ENCODE measurements around the gene TMPRSS4. TPM values are rescaled to one million over a fixed set of nuclear protein-coding genes. Genes with fewer than 3 reads are reported as not detected.

The TMPRSS4 gene
- total RNA-seq, 1 donor from 2014 or later, result not detected

DNA sequence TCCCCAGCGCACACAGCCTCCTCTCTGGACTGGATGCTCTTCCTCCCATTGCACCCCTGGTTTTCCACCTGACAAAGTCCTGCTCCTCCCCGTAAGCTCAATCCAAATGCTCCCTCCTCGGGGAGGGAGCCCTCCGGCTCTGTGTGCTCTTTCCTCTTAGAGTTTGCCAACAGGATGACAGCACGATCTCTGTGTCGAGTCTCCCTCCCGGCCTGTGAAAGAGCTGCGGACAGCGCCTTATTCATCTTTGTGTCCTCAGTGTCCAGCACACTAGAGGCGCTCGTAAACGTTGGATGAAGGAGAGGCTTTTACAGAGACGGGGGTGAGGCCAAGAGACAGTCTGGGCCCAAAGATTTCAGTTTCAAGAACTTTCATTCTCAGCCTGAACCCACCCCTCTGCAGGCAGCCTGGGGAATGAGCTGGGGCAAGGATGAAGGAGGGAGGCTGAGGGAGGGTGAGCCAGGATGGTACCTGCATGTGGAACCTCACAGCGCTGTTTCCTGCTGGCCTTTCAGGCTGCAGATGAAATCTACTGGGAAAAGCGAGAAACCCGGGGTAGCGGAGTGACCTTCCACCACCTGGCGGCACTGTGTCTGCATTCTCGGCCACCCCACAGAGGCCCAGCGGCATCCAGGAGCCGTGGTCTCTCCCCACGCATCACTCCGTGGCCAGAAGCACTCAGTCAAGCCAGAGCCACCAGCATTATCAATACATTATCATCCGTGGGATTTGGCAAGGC, 8.5 kb upstream of the TMPRSS4 start:
- H4K20me1 ChIP-seq (ENCODE audit: insufficient read depth, low read length), result no peaks in the 10 kb centered on the region
- H3K36me3 ChIP-seq (ENCODE audit: insufficient read depth, low read length), result no peaks in the 10 kb centered on the region
- Mint-ChIP-seq H3K4me3 (ENCODE audit: unreplicated experiment) (no peak overlapping the region), H3K36me3 (ENCODE audit: low read depth, unreplicated experiment) (no peaks in the 10 kb centered on the region), H3K9me3 (ENCODE audit: unreplicated experiment) (no peaks in the 10 kb centered on the region), H3K4me1 (ENCODE audit: low read depth, unreplicated experiment) (no peaks in the 10 kb centered on the region), H3K27ac (ENCODE audit: unreplicated experiment) (no peak overlapping the region), H3K27me3 (ENCODE audit: low read depth, unreplicated experiment) (peaks cover 46% of the 10 kb centered on the region)
- H3K27me3 ChIP-seq (ENCODE audit: insufficient read depth, low read length), result no peaks in the 10 kb centered on the region
- no peaks in the 10 kb centered on the region for H3K9me3 ChIP-seq (ENCODE audit: insufficient read depth, low read depth, low read length)
- no peaks in the 10 kb centered on the region for H3K4me1 ChIP-seq (ENCODE audit: insufficient read depth, low read length)
- no peak for DNase-seq (ENCODE audit: low read depth)
- no peaks in the 10 kb centered on the region for H3K79me2 ChIP-seq (ENCODE audit: insufficient read depth, low read length)
- H3K4me3 ChIP-seq (ENCODE audit: insufficient read depth, low read depth, low read length), result no peak overlapping the region
- no peak for TF ChIP-seq EZH2 (IDR thresholded peaks at IDR 0.05; ENCODE audit: insufficient read depth, low read length)
- TF ChIP-seq, protein P1, sequence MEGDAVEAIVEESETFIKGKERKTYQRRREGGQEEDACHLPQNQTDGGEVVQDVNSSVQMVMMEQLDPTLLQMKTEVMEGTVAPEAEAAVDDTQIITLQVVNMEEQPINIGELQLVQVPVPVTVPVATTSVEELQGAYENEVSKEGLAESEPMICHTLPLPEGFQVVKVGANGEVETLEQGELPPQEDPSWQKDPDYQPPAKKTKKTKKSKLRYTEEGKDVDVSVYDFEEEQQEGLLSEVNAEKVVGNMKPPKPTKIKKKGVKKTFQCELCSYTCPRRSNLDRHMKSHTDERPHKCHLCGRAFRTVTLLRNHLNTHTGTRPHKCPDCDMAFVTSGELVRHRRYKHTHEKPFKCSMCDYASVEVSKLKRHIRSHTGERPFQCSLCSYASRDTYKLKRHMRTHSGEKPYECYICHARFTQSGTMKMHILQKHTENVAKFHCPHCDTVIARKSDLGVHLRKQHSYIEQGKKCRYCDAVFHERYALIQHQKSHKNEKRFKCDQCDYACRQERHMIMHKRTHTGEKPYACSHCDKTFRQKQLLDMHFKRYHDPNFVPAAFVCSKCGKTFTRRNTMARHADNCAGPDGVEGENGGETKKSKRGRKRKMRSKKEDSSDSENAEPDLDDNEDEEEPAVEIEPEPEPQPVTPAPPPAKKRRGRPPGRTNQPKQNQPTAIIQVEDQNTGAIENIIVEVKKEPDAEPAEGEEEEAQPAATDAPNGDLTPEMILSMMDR (IDR thresholded peaks at IDR 0.05; ENCODE audit: insufficient read depth, low read depth, low read length), result no peak
- no peak overlapping the region for H3K9ac ChIP-seq (ENCODE audit: low read length)
- H2AFZ ChIP-seq (ENCODE audit: low read depth, low read length), result no peak overlapping the region
- H3K27ac ChIP-seq (ENCODE audit: low read depth, low read length), result no peak overlapping the region
- no peak for FAIRE-seq
- no peak overlapping the region for H3K4me2 ChIP-seq (ENCODE audit: low read length)

DNA sequence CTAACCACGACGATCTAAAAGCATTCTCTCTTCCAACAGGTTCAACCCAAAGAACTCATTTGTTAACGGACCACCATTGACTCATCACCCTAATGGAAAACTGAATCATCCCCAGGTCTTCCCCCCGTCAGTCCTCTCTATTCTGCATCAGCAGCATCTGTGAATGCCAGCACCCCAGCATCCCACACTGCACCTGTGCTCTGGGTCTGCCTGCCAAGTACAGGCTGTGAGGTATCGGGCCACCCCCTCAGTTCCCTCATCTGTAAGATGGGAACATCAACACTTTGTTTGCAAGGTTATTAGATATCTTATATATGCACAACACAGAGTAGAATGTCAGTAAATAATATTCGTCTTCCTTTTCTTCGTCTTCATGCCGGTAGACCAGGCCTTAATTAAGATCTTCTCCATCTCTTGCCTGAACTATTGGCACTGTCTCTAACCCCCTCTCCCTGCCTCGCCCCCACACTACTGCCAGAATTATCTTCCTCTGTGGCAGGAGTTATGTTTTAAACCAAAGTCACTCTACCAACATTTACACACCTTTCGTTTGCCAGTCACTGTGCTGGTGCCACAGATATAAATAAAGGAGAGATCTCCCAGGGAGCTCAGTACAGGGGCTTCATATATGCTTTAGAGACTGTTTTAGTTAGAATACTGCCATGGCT, 7.8 kb upstream of the TMPRSS4 start:
- H3K27me3 ChIP-seq (ENCODE audit: insufficient read depth, low read length), result no peaks in the 10 kb centered on the region
- no peaks in the 10 kb centered on the region for H3K9me3 ChIP-seq (ENCODE audit: insufficient read depth, low read depth, low read length)
- no peaks in the 10 kb centered on the region for H3K4me1 ChIP-seq (ENCODE audit: insufficient read depth, low read length)
- Mint-ChIP-seq H3K36me3 (ENCODE audit: low read depth, unreplicated experiment) (no peaks in the 10 kb centered on the region), H3K4me3 (ENCODE audit: unreplicated experiment) (peak overlapping the region; percentile 35), H3K27ac (ENCODE audit: unreplicated experiment) (no peak overlapping the region), H3K27me3 (ENCODE audit: low read depth, unreplicated experiment) (peaks cover 44% of the 10 kb centered on the region), H3K9me3 (ENCODE audit: unreplicated experiment) (no peaks in the 10 kb centered on the region), H3K4me1 (ENCODE audit: low read depth, unreplicated experiment) (no peaks in the 10 kb centered on the region)
- H3K4me3 ChIP-seq (ENCODE audit: insufficient read depth, low read depth, low read length), result no peak overlapping the region
- DNase-seq (ENCODE audit: low read depth) (no peak), FAIRE-seq (no peak)
- no peaks in the 10 kb centered on the region for H3K79me2 ChIP-seq (ENCODE audit: insufficient read depth, low read length)
- H2AFZ ChIP-seq (ENCODE audit: low read depth, low read length), result no peak overlapping the region
- H4K20me1 ChIP-seq (ENCODE audit: insufficient read depth, low read length), result no peaks in the 10 kb centered on the region
- H3K36me3 ChIP-seq (ENCODE audit: insufficient read depth, low read length), result no peaks in the 10 kb centered on the region
- H3K4me2 ChIP-seq (ENCODE audit: low read length), result no peak overlapping the region
- no peak overlapping the region for H3K9ac ChIP-seq (ENCODE audit: low read length)
- H3K27ac ChIP-seq (ENCODE audit: low read depth, low read length), result no peak overlapping the region
- TF ChIP-seq, protein P1 (IDR thresholded peaks at IDR 0.05; ENCODE audit: insufficient read depth, low read depth, low read length), result no peak
- TF ChIP-seq EZH2 (IDR thresholded peaks at IDR 0.05; ENCODE audit: insufficient read depth, low read length), result no peak

Measured in astrocyte (in vitro differentiated cells and primary cell).